Neuron (in vitro differentiated cells): ENCODE results near the gene GPATCH11.

Source experiments
- H2AFZ ChIP-seq: one replicate; pipeline ENCODE4 v1.6.1; 2013; ENCODE audit warnings: low read depth, mild to moderate bottlenecking, inconsistent platforms, low read length, moderate library complexity
- H3K27me3 ChIP-seq: one replicate; pipeline ENCODE4 v1.6.1; 2013; ENCODE audit warnings: low read length; ENCODE audit not compliant: insufficient read depth
- H3K36me3 ChIP-seq: one replicate; pipeline ENCODE4 v1.6.1; 2013; ENCODE audit warnings: low read length; ENCODE audit not compliant: insufficient read depth
- H3K4me1 ChIP-seq: one replicate; pipeline ENCODE4 v1.6.1; 2013; ENCODE audit warnings: low read length; ENCODE audit not compliant: insufficient read depth
- H3K4me3 ChIP-seq: 2 replicates; pipeline ENCODE4 v1.5.1; 2013; ENCODE audit warnings: mild to moderate bottlenecking, low read length, moderate library complexity
- H3K9me3 ChIP-seq: one replicate; pipeline ENCODE4 v1.6.1; 2013; ENCODE audit warnings: low read length

The GPATCH11 gene

GRCh38 chr2:37119157-37119556 lies 34.8 kb downstream of the GPATCH11 start:
- no peaks in the 10 kb centered on the region for H3K4me1 ChIP-seq
- peaks cover 17% of the 10 kb centered on the region for H3K36me3 ChIP-seq
- H3K9me3 ChIP-seq, result peaks cover 5% of the 10 kb centered on the region
- no peak overlapping the region for H2AFZ ChIP-seq
- H3K27me3 ChIP-seq, result no peaks in the 10 kb centered on the region
- no peak overlapping the region for H3K4me3 ChIP-seq

DNA sequence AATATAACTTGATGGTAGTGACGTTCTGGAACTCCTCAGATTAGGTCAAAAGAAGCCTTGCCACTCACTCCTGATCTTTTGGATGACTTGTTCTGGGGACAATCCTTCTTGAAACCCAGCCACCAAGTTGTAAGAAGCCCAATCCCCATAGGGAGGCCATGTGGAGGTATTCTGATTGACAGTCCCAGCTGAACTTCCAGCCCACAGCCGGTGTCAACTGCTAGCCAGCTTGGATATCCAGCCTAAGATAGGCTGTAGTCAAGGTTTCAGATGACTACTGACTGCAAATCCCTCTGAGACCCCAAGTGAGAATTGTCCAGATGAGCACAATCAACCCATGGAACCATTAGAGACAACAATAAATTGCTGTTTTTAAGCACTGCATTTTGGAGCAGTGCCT lies 41.1 kb downstream of the GPATCH11 start:
- Histone ChIP-seq H3K4me1 (no peaks in the 10 kb centered on the region), H3K36me3 (peaks cover 24% of the 10 kb centered on the region), H3K4me3 (no peak overlapping the region), H2AFZ (no peak overlapping the region), H3K9me3 (peaks cover 5% of the 10 kb centered on the region), H3K27me3 (no peaks in the 10 kb centered on the region)

DNA sequence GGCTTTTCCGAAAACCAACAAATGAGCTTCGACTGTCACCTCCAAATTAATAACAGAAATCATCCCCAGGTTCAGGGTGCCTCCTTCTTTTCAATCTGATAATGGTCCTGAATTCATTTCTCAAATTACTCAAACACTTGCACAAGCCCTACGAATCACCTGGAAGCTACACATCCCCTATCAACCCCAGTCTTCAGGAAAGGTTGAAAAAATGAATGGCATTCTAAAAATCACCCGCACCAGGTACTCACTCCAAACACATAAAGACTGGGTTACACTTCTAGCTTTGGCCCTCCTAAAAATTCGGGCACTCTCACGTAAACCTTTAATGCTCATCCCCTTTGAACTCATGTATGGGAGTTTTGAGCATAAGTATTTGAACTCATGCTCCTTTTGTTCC lies 48.6 kb downstream of the GPATCH11 start:
- peaks cover 50% of the 10 kb centered on the region for H3K36me3 ChIP-seq
- H2AFZ ChIP-seq, result no peak overlapping the region
- H3K9me3 ChIP-seq, result no peaks in the 10 kb centered on the region
- H3K4me1 ChIP-seq, result no peaks in the 10 kb centered on the region
- H3K4me3 ChIP-seq, result no peak overlapping the region
- no peaks in the 10 kb centered on the region for H3K27me3 ChIP-seq

DNA sequence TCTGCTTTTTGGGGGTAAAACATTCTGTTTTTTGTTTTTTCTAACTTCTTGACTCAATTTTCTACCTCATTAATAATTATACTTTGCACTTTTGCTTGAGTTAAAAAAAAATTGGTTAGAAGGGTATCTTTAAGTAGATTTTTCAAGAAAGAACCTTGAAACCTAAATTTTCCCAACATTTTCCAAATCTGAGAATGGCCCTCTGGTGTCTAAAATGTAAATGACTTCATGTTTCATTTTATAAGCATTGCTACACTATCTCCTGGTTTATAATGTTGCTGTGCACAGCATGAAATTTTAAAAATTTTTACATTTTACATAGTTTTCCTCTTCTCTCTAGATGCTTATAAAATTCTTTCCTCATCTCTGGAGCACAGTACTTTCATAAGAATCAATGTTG lies 58.2 kb downstream of the GPATCH11 start:
- H3K4me1 ChIP-seq, result no peaks in the 10 kb centered on the region
- no peaks in the 10 kb centered on the region for H3K9me3 ChIP-seq
- peaks cover 49% of the 10 kb centered on the region for H3K36me3 ChIP-seq
- H3K27me3 ChIP-seq, result no peaks in the 10 kb centered on the region
- no peak overlapping the region for H2AFZ ChIP-seq
- H3K4me3 ChIP-seq, result no peak overlapping the region

- no peaks in the 10 kb centered on the region for H3K9me3 ChIP-seq
- H3K4me3 ChIP-seq, result no peak overlapping the region
- no peak overlapping the region for H2AFZ ChIP-seq
- peaks cover 44% of the 10 kb centered on the region for H3K36me3 ChIP-seq
- H3K27me3 ChIP-seq, result no peaks in the 10 kb centered on the region
- H3K4me1 ChIP-seq, result no peaks in the 10 kb centered on the region
Measured at GRCh38 chr2:37143974-37144373, 59.7 kb downstream of the GPATCH11 start.

DNA sequence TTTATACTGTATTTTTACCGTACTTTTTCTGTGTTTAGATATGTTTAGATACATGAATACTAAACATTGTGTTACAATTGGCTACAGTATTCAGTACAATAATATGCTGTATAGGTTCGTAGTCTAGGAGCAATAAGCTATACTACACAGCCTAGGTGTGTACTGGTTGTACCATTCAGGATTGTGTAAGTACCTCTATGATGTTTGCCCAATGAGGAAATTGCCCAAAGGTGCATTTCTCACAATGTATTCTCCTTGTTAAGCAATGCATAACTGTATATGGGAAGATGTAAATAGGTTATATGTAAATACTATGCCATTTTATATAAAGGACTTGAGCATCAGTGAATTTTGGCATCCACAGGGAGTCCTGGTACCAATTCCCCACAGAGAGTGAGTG lies 61.7 kb downstream of the GPATCH11 start:
- H3K27me3 ChIP-seq, result no peaks in the 10 kb centered on the region
- no peaks in the 10 kb centered on the region for H3K9me3 ChIP-seq
- H3K4me3 ChIP-seq, result no peak overlapping the region
- H3K4me1 ChIP-seq, result no peaks in the 10 kb centered on the region
- no peak overlapping the region for H2AFZ ChIP-seq
- H3K36me3 ChIP-seq, result peaks cover 28% of the 10 kb centered on the region

GRCh38 chr2:37148325-37148724 lies 64.0 kb downstream of the GPATCH11 start:
- no peaks in the 10 kb centered on the region for H3K4me1 ChIP-seq
- H3K27me3 ChIP-seq, result no peaks in the 10 kb centered on the region
- no peak overlapping the region for H2AFZ ChIP-seq
- H3K36me3 ChIP-seq, result peaks cover 22% of the 10 kb centered on the region
- H3K9me3 ChIP-seq, result peaks cover 4% of the 10 kb centered on the region
- H3K4me3 ChIP-seq, result no peak overlapping the region
